HCT116 (cell line): ENCODE measurements around the gene C1QA. TPM values are rescaled to one million over a fixed set of nuclear protein-coding genes. Genes with fewer than 3 reads are reported as not detected.

Source experiments
- ATAC-seq: fragments of 200-7000 bp; cut with Tn5 transposase; 2 replicates; pipeline ENCODE4 v1.9.1; 2020; ENCODE audit warnings: mild to moderate bottlenecking, moderate library complexity
- BruUV-seq: library from RNA; stranded (reverse); fragments of 400-500 nt; replicated peaks from 2 replicates; lab custom pipeline; 2021; lab: Mats Ljungman, UMichigan
- CTCF ChIA-PET: fragments of 300-600 bp; sonication (Branson Sonifier 250); formaldehyde crosslinking; loops from one replicate; lab custom pipeline; 2021; ENCODE audit warnings: antibody characterized with exemption; lab: Charles Lee
- POLR2A ChIA-PET: fragments of 300-600, 350-600 bp; sonication (Branson Sonifier 250); formaldehyde crosslinking; loops from one replicate; lab custom pipeline; 2021; ENCODE audit warnings: antibody characterized with exemption; lab: Charles Lee
- RAD21 ChIA-PET, 2 experiments: fragments of 300-600 bp; sonication (Branson Sonifier 250); formaldehyde crosslinking; loops; one replicate each; lab custom pipeline; 2023; ENCODE audit warnings: low total read pairs in 2 of 2; ENCODE audit not compliant: uncharacterized antibody in 2 of 2, unreplicated experiment in 2 of 2, low non-redundant PET in 1 of 2; lab: Charles Lee
- DNase-seq: peaks from one replicate; pipeline ENCODE4 v3.0.0-alpha.2; 2010; ENCODE audit warnings: low read depth, low spot score
- H2AFZ ChIP-seq: fragments of 200-600 bp; shearing (Covaris generic), sonication (generic); 2 replicates; pipeline ENCODE4 v1.6.1; 2017; ENCODE audit warnings: low read depth, mixed run types, mixed read lengths, antibody characterized with exemption, low read length; ENCODE audit not compliant: poor library complexity, severe bottlenecking
- H3K27ac ChIP-seq: 2 replicates; pipeline ENCODE4 v1.5.1; 2012; ENCODE audit warnings: low read depth, low read length
- H3K27me3 ChIP-seq: fragments of 200-600 bp; sonication (generic); 2 replicates; pipeline ENCODE4 v1.6.1; 2016; ENCODE audit warnings: mixed run types, low read length, mixed read lengths; ENCODE audit not compliant: insufficient read depth
- H3K36me3 ChIP-seq, 2 experiments: fragments of 200-500 bp in 1 of 2; fragments of 200-600 bp in 1 of 2; sonication (Bioruptor generic) in 1 of 2; sonication (generic) in 1 of 2; 2 replicates each; pipeline versions ENCODE4 v1.5.1 to v1.6.1; 2014 to 2016; ENCODE audit warnings: low read length in 2 of 2, inconsistent platforms in 1 of 2, mixed read lengths in 1 of 2, mixed run types in 1 of 2; ENCODE audit not compliant: insufficient read depth in 2 of 2, control insufficient read depth in 1 of 2
- H3K4me1 ChIP-seq, 2 experiments: fragments of 200-600 bp in 1 of 2; sonication (generic) in 1 of 2; 2 replicates each; pipeline versions ENCODE4 v1.5.1 to v1.6.1; 2012 to 2017; ENCODE audit warnings: low read length in 2 of 2, inconsistent platforms in 1 of 2, mild to moderate bottlenecking in 1 of 2, mixed read lengths in 1 of 2, mixed run types in 1 of 2, moderate library complexity in 1 of 2; ENCODE audit not compliant: insufficient read depth in 2 of 2, control insufficient read depth in 1 of 2
- H3K4me2 ChIP-seq: fragments of 200-600 bp; sonication (generic); 2 replicates; pipeline ENCODE4 v1.6.1; 2017; ENCODE audit warnings: mixed run types, low read length, mixed read lengths
- H3K4me3 ChIP-seq, 2 experiments: fragments of 200-600 bp in 1 of 2; sonication (generic) in 1 of 2; replicated peaks in 1 of 2; 2 replicates each; pipeline ENCODE4 v1.5.1; 2011 to 2016; ENCODE audit warnings: low read length in 2 of 2, control low read depth in 1 of 2, low read depth in 1 of 2, mild to moderate bottlenecking in 1 of 2, mixed read lengths in 1 of 2, mixed run types in 1 of 2
- H3K79me2 ChIP-seq: fragments of 200-600 bp; sonication (generic); 2 replicates; pipeline ENCODE4 v1.6.1; 2017; ENCODE audit warnings: mild to moderate bottlenecking, mixed run types, low read length, moderate library complexity, mixed read lengths; ENCODE audit not compliant: insufficient read depth
- H3K9ac ChIP-seq: fragments of 200-600 bp; sonication (generic); 2 replicates; pipeline ENCODE4 v1.6.1; 2016; ENCODE audit warnings: low read length, mixed read lengths
- H3K9me2 ChIP-seq: fragments of 200-600 bp; sonication (generic), shearing (Covaris generic); 2 replicates; pipeline ENCODE4 v1.6.1; 2017; ENCODE audit warnings: mixed run types, mild to moderate bottlenecking, moderate library complexity; ENCODE audit not compliant: insufficient read depth
- H3K9me3 ChIP-seq, 2 experiments: fragments of 200-500 bp in 1 of 2; fragments of 200-600 bp in 1 of 2; sonication (Bioruptor generic) in 1 of 2; sonication (generic) in 1 of 2; 2 replicates each; pipeline ENCODE4 v1.6.1; 2014 to 2017; ENCODE audit warnings: low read length in 2 of 2, mixed read lengths in 2 of 2, inconsistent platforms in 1 of 2, low read depth in 1 of 2, mild to moderate bottlenecking in 1 of 2, mixed run types in 1 of 2, moderate library complexity in 1 of 2; ENCODE audit not compliant: control insufficient read depth in 1 of 2, insufficient read depth in 1 of 2
- H4K20me1 ChIP-seq: fragments of 200-600 bp; sonication (generic), shearing (Covaris generic); 2 replicates; pipeline ENCODE4 v1.6.1; 2017; ENCODE audit warnings: mixed run types, mild to moderate bottlenecking, moderate library complexity; ENCODE audit not compliant: insufficient read depth
- ATF3 ChIP-seq: IDR thresholded peaks from 2 replicates; pipeline ENCODE4 v1.6.1; 2012
- CBX3 ChIP-seq: IDR thresholded peaks from 2 replicates; pipeline ENCODE4 v1.6.1; 2012; ENCODE audit warnings: low read depth
- CEBPB ChIP-seq: IDR thresholded peaks from 2 replicates; pipeline ENCODE4 v1.6.1; 2012; ENCODE audit warnings: low read depth
- EGR1 ChIP-seq: IDR thresholded peaks from 2 replicates; pipeline ENCODE4 v1.6.1; 2012; ENCODE audit warnings: low read depth
- EZH2 ChIP-seq: fragments of 200-600 bp; sonication (generic); IDR thresholded peaks from 2 replicates; pipeline ENCODE4 v1.6.1; 2017; ENCODE audit warnings: antibody characterized with exemption, mixed run types
- EZH2phosphoT487 ChIP-seq: fragments of 200-600 bp; IDR thresholded peaks from 2 replicates; pipeline ENCODE4 v1.6.1; 2018; ENCODE audit warnings: antibody characterized with exemption, borderline replicate concordance
- FOSL1 ChIP-seq: IDR thresholded peaks from 2 replicates; pipeline ENCODE4 v1.6.1; 2012; ENCODE audit warnings: low read depth
- JUND ChIP-seq: IDR thresholded peaks from 2 replicates; pipeline ENCODE4 v1.6.1; 2012
- POLR2A ChIP-seq: IDR thresholded peaks from 2 replicates; pipeline ENCODE4 v1.7.0; 2011; ENCODE audit warnings: borderline replicate concordance; ENCODE audit not compliant: insufficient read depth, insufficient read length; ENCODE audit errors: extremely low read depth
- POLR2AphosphoS5 ChIP-seq: IDR thresholded peaks from 2 replicates; pipeline ENCODE4 v1.6.1; 2011; ENCODE audit warnings: mild to moderate bottlenecking, low read depth, low read length, moderate library complexity
- REST ChIP-seq: IDR thresholded peaks from 2 replicates; pipeline ENCODE4 v1.6.1; 2012; ENCODE audit warnings: low read depth
- SP1 ChIP-seq: IDR thresholded peaks from 2 replicates; pipeline ENCODE4 v1.6.1; 2012; ENCODE audit warnings: low read depth
- TCF7L2 ChIP-seq: IDR thresholded peaks from 2 replicates; pipeline ENCODE4 v1.7.0; 2011; ENCODE audit warnings: borderline replicate concordance, inconsistent platforms; ENCODE audit not compliant: insufficient read depth, insufficient read length; ENCODE audit errors: extremely low read depth
- YY1 ChIP-seq: IDR thresholded peaks from 2 replicates; pipeline ENCODE4 v1.6.1; 2011; ENCODE audit warnings: low read length, low read depth, moderate library complexity, mild to moderate bottlenecking; ENCODE audit not compliant: insufficient replicate concordance; ENCODE audit errors: extremely low read depth
- ZBTB33 ChIP-seq: IDR thresholded peaks from 2 replicates; pipeline ENCODE4 v1.6.1; 2011; ENCODE audit warnings: mild to moderate bottlenecking, low read length, moderate library complexity; ENCODE audit not compliant: insufficient replicate concordance; ENCODE audit errors: extremely low read depth
- intact Hi-C: fragments of 100-400 bp; cut with micrococcal nuclease; formaldehyde crosslinking; loops from 2 replicates; pipeline ENCODE4 v1.10.0; 2022
- total RNA-seq: library from RNA; stranded (reverse); gene quantifications from one replicate; pipeline ENCODE4 v1.2.1, GENCODE V29; 2021; ENCODE audit not compliant: unreplicated experiment

C1QA gene
- total RNA-seq, 1 experiment from 2014 or later = 0.91 TPM

- no peaks in the 10 kb centered on the region for H3K36me3 ChIP-seq
- POLR2A ChIA-PET = no interaction called here
- H3K79me2 ChIP-seq = no peaks in the 10 kb centered on the region
- intact Hi-C loops = no loop called here
- H3K9ac ChIP-seq = no peak overlapping the region
- H3K9me3 ChIP-seq = no peaks in the 10 kb centered on the region
- peaks cover 7 to 13% of the 10 kb centered on the region in 2 experiments for H3K4me1 ChIP-seq
- no peak overlapping the region for H3K4me3 ChIP-seq
- no peaks in the 10 kb centered on the region for H4K20me1 ChIP-seq
- no peak for TF ChIP-seq REST
- ATAC-seq (no peak), DNase-seq (no peak)
- no TSS peak for BruUV-seq
- RAD21 ChIA-PET = no interaction called here
- H3K9me2 ChIP-seq = no peaks in the 10 kb centered on the region
- no peak overlapping the region for H2AFZ ChIP-seq
- no peak overlapping the region for H3K4me2 ChIP-seq
- H3K27me3 ChIP-seq = no peaks in the 10 kb centered on the region
- CTCF ChIA-PET = no interaction called here
- H3K27ac ChIP-seq = no peak overlapping the region
These were observed 41.3 kb upstream of the C1QA start for GRCh38 chr1:22595108-22595507.

- intact Hi-C loops = no loop called here
- ChIA-PET RAD21 (no interaction called here), CTCF (no interaction called here), POLR2A (no interaction called here)
- H3K27me3 ChIP-seq = no peaks in the 10 kb centered on the region
- no peaks in the 10 kb centered on the region for H4K20me1 ChIP-seq
- no peak overlapping the region for H3K4me3 ChIP-seq
- no peaks in the 10 kb centered on the region for H3K79me2 ChIP-seq
- H3K9me3 ChIP-seq = no peaks in the 10 kb centered on the region
- no peak overlapping the region for H3K27ac ChIP-seq
- H3K9me2 ChIP-seq = no peaks in the 10 kb centered on the region
- no TSS peak for BruUV-seq
- no peak overlapping the region for H3K4me2 ChIP-seq
- no peak overlapping the region for H2AFZ ChIP-seq
- DNase-seq (no peak), ATAC-seq (no peak)
- no peaks in the 10 kb centered on the region for H3K36me3 ChIP-seq
- H3K4me1 ChIP-seq = peaks cover 7 to 10% of the 10 kb centered on the region in 2 experiments
- H3K9ac ChIP-seq = no peak overlapping the region
- TF ChIP-seq YY1 (no peak), ATF3 (no peak), EZH2 (no peak), ZBTB33 (no peak), CEBPB (no peak), EGR1 (no peak), CBX3 (no peak), POLR2A (no peak), TCF7L2 (no peak), JUND (no peak), FOSL1 (no peak), EZH2phosphoT487 (no peak), POLR2AphosphoS5 (no peak), SP1 (no peak)
These were observed 39.0 kb upstream of the C1QA start for GRCh38 chr1:22597301-22597965.
